HG03469 (cell line): ENCODE data around the gene GNE.
"Not testable (repeated sequence)": the region's sequence is repeated elsewhere in the genome, so short reads cannot be mapped to it uniquely, and the experiment has no call there.

Experiments used
- ATAC-seq: cut with Tn5 transposase; IDR thresholded peaks from one replicate; pipeline ENCODE4 v1.9.1; 2021; ENCODE audit warnings: mild to moderate bottlenecking, moderate library complexity, moderate number of reproducible peaks; ENCODE audit not compliant: unreplicated experiment

The GNE gene

DNA sequence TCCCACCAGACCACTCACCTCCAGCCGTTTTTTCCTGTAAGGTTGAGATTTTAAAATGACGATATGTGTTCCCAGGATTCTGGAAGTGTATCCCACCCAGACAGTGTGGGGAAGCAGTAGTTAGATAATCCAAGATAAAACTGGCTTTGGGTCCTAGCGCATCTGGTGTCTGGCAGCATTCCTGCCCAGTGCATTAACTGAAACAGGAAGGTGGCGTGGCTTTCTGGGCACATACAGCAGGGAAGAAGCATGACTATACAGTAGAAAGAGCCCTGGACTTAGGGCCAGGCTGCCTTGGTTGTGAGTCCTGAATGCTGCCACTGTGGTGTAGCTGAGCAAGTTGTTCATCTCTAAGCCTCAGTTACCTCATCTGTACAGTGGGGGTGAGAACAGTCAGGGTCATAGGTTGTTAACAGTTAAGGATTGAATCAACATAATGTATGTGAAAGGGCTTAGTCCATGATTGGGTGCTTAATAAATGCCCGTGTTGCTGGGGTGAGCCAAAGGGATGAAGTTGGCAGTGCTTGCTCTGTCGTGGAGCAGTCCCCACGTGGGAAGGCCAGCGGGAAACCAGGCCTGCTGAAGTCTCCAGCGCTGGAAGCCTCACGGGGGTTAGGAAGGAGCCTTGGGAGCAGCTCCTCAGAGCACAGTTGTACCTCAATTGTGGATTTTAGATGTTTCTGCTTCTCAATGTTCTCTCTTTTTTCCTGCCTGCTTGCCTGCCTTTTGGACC, 49.6 kb downstream of the GNE start:
- ATAC-seq = no peak

DNA sequence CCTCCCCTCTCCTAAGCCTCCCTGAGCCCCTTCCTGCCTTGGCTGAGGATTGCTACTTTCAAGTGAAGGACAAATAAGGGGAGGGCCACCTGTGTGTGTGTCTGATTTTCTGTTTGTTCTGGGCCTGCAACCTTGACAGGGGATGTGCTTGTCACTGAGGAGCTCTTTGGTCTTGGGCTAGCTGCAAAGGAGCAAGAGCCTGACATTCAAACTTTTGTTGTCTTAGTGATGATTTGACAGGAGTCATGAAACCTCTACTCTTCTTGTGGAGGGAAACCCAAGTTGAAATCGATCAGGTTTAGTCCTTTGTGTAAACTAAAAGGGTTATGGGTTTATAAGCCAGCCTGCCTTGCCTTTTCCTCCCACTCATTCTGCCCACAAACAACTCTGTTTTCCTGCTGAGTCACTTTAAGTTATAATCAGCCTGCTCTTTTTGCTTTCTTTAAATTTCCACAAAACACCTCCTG, 50.7 kb downstream of the GNE start:
- ATAC-seq = no peak

DNA sequence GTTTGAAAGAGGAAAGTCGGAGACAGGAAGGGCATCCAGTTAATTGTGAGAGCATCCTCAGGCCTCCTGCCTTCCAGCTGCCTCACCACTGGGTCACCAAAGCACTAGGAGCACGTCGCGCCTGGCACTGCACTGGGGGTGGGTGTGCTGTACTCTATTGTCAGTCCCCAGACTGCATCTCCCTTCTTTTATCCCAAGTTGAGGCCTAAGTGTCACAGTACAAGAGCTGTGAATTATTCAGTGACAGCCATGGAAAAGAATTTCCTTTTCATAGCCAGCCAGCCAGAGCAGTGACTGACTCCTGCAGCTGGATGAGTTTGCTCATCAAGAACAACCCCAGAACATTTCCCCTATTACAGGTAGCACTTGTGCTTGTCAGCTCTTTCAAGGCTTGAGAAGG, 51.2 kb downstream of the GNE start:
- ATAC-seq = no peak

DNA sequence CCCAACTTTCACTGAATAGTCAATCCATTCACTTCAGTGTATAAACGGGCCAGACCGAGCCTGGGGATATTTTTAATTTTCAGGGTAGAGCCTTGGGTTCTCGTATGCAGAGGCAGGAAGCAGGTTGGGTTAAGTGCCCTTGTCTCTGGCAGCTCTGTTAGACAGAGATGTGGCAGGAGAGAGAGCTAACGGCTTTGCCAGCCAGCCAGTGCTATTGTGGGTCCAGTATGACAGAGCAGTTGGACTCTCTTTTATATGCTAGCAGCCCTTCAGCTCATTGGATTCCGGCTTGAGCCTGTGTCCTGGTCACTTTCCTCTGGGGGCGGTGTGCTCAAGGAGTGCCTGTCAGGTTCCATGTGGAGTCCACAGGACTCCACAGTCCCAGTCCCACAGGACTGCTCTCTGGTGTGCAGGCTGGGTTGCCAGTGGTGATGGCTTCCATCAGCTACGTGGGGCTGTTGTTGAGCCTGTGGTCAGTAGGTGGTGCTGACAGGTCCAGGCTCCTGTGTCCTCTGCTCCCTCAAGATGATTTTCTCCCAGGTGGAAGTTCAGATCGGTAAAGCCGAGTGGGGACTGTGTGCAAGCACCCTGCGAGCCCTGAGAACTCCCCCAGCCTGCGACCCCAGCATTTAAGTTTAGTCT, 53.2 kb downstream of the GNE start:
- ATAC-seq = no peak

DNA sequence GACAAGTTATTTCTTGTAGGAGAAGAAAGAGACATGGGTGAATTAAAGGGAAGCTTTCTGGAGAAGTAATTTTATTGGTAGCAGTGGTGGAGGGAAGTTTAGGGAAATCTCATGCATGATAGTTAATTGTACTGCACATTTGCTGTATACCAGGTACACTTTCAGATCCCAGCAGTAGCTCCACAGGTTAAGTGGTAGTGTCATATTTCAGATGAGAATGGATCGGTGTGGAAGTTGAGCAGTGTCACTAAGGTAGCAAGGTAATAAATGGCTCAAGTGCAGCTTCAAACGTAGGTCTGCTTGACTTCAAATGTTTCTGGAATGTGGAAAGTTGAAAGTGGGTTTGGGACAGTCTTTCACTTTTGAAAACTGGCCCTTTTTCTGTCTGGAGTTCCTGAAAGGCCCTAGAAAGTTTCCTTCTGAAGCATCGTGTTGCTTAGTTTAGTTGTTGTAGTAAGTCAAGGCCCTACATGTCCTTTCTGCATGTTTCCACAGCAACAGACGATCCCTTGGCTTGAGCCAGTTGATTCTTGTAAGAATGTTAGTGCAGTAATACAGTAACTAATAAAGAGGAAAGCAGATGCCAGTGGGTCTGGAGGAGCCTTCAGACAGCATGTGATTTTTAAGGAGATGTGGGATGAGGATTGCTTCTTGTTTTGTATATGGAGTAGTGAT, 63.8 kb downstream of the GNE start:
- no peak for ATAC-seq

DNA sequence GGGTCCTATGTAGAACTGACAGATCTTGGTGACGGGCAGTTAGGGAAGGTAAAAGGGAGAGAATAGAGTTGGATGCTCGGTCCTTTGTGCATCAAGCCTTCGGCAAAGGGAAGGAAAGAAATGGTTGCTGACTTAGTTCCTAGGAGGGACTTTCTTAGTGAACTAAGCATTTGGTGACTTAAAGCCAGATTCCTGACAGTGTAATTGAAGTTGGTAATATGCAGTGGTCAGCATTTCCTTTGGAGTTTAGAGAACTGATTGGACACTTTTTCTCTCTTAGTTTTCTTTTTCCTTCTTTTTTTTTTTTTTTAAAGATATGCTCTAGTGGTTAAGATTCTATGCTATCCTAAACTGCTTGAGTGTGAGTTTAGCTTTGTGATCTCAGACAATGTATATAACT, 65.2 kb downstream of the GNE start:
- no peak for ATAC-seq

DNA sequence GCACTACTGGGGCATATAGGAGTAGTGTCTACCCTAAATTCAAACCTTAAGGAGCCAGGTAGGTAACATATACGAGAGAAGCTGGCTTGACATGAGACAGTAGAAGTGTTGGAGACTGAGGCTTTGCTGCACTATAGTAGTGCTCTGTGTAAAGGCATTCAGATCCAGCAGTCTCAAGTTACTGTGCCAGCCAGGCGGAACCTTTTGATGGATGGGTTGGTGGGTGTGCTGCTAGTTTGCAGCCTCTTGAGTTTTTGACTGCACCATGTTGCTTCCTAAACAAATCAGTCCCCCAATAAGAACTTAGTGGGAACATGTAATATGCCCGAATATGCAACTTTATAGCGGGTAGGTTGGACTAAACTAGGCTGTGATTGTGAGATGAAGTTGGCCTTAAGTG, 66.1 kb downstream of the GNE start:
- no peak for ATAC-seq

DNA sequence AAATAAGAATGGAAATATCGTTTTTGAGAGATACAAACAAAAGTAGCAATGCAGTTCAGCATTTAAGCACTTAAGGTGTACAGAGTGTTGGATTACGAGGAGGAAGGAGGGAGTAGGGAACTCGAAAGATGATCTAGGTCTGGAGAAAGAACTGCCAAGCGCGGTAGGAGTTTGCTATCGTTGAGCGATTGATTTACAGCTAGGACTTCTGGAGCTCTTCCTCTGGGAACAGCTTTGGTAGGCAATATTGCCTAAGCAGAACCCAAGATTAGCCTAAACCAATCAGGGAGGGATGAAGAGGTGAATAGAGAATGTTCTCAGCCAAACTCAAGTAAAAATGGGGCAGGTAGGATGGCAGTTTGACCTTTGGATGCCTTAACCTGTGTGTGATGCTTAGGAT, 66.6 kb downstream of the GNE start:
- no peak for ATAC-seq

DNA sequence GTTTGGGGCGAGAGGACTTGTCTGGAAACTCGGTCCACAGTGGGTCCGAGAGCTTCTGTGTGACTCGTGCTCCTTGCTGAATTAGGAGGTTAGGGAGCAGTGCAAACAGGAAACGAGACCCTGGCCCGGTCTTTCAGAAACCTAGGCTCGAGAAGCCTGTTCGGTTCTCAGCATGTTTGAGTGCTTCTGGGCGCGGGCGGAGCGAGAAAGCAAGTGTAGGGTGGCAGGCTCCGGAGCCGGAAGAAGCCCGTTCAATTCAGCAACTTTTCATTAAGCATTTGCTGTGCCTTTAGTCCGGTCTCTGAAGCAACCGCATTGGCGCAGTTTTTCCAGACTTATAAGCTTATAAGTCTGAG, 67.0 kb downstream of the GNE start:
- ATAC-seq = peak; percentile 6

DNA sequence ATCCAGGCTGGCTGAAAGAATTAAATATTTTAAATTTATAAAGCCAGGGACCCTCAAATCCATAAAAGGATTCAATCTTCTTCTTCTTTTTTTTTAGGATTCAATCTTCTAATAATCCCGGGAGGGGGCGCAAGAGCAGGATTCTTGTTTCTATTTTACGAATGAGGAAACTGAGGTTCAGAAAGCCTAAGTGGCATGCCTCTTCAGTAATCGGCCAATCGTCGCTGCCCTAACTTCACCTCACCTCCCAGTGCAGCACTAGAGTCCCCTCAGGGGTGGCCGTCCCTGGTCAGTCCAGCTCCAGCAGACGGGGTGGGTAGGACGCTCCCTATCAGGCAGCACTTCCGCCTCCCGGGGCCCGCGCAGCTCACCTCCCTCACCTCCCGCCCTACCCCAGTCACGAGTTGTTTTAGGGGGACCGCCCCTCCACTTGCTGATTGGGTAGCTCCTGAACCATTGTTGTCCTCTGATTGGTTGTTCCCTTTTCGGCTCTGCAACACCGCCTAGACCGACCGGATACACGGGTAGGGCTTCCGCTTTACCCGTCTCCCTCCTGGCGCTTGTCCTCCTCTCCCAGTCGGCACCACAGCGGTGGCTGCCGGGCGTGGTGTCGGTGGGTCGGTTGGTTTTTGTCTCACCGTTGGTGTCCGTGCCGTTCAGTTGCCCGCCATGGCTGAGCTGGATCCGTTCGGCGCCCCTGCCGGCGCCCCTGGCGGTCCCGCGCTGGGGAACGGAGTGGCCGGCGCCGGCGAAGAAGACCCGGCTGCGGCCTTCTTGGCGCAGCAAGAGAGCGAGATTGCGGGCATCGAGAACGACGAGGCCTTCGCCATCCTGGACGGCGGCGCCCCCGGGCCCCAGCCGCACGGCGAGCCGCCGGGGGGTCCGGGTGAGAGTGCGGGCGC, 67.6 kb downstream of the GNE start, which contains the start of gene CLTA:
TSS of gene CLTA (plus strand) at position 534 of the 902 bp plus-strand sequence. CDS start at position 670, 136 bp downstream.
- ATAC-seq = peak; percentile 87

DNA sequence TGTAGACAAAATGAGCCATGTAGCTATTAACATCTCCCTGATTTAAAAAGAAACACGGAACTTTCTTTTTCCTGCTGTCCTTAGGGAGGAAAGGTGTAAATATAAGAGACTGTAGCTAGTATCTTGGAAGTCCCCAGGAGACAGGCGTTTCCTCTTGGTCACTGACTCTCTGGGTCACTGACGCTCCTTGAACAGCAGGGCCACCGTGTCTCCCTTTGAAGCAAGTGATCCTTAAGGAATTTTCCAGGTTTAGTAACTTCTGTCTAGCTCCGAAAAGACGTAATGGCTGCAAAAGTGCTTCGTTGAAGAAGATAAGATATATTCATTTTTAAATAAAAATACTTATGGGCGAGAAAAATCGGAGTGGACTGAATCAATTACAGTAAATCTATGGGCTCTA, 68.3 kb downstream of the GNE start:
- no peak for ATAC-seq

DNA sequence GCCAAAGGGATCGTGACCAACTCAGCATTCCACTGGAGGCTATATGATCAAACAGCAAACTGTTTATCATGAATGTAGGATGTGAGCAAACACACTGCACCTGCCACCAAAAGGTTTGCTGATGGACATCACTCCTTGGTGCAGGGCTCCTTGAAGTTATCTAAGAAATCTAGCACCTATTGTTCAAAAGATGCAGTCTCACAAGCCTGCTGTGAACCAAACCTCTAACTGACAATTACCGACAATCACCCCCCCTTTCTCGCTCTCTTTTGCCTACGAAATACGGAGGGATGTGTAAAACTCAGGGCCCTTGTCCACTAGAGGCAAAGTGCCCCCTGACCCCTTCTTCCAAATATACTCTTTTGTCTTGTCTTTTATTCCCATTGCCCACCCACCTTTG, 70.0 kb downstream of the GNE start:
- ATAC-seq = no peak

DNA sequence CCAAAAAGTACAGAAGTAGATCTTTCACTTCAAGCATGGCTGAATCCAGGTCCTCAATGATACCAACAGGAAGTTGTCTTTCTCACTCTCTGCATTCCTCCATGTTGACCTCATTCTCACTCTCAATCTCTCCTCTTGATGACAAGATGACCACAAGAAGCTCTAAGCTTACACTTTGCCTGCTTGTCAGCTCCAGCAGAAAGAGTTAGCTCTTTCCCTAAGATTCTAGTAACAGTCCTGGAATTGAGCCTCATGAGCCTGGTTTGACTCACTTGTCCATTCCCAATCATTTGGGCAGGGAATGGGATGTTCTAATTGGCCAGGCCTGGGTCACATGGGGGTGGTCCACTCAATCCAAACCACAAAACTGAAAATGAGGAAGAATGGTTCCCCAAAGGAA, 70.8 kb downstream of the GNE start:
- no peak for ATAC-seq

DNA sequence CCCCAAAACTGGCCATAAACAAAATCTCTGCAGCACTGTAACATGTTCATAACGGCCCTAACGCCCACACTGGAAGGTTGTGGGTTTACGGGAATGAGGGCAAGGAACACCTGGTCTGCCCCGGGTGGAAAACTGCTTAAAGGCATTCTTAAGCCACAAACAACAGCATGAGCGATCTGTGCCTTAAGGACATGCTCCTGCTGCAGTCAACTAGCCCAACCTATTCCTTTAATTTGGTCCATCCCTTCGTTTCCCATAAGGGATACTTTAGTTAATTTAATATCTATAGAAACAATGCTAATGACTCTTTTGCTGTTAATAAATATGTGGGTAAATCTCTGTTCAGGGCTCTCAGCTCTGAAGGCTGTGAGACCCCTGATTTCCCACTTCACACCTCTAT, 78.0 kb downstream of the GNE start:
- not testable (repeated sequence) for ATAC-seq

DNA sequence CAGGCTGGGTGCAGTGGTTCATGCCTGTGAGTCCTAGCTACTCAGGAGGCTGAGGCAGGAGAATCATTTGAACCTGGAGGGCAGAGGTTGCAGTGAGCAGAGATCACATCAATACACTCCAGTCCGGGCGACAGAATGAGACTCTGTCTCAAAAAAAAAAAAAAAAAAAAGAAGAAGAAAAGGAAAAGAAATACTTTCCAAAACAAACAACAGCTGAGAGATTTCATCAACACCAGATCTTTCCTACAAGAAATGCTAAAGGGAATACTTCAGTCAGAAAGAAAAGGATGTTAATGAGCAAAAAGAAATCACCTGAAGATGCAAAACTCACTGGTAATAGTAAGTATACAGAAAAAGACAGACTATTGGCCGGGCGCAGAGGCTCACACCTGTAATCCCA, 80.7 kb downstream of the GNE start:
- no peak for ATAC-seq

DNA sequence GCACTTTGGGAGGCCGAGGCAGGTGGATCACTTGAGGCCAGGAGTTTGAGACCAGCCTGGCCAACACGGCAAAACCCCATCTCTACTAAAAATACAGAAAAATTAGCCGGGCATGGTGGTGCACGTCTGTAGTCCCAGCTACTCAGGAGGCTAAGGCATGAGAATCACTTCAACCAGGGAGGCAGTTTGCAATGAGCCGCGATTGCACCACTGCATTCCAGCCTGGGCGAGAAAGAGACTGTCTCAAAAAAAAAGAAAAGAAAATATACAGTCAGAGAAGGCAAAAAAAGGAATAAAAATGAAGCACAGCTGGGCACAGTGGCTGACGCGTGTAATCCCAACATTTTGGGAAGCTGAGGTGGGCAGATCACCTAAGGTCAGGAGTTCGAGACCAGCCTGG, 81.8 kb downstream of the GNE start:
- ATAC-seq = not testable (repeated sequence)

DNA sequence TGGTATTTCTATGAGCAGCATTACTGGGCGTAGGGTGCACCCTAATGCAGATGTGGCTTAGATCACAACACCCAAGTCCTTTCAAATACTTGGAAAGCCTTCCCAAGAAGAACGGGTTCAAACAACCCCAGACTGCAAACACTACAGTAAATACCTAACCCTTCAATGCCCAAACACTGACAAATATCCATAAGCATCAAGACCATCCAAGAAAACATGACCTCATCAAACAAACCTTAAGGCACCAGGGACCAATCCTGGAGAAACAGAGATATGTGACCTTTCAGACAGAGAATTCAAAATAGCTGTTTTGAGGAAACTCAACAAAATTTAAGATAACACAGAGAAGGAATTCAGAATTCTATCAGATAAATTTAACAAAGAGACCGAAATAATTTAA, 83.0 kb downstream of the GNE start:
- ATAC-seq = not testable (repeated sequence)

DNA sequence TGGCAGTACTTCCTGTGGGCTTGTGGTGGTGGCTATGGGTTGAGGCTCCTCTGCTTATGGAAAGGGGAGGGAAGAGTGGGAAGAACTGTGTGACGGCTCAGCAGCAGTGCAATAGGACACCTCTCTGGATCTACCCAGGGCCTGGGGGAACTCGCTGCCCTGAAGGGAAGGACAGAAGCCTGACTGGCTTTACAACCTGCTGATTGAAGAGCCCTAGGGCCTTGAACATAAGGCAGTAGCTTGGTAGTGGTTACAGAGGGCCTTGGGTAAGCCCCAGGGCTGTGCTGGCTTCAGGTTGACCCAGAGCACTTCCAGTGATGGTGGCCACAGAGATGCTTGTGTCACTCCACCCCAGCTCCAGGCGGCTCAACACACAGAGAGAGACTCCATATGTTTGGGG, 83.5 kb downstream of the GNE start:
- no peak for ATAC-seq

DNA sequence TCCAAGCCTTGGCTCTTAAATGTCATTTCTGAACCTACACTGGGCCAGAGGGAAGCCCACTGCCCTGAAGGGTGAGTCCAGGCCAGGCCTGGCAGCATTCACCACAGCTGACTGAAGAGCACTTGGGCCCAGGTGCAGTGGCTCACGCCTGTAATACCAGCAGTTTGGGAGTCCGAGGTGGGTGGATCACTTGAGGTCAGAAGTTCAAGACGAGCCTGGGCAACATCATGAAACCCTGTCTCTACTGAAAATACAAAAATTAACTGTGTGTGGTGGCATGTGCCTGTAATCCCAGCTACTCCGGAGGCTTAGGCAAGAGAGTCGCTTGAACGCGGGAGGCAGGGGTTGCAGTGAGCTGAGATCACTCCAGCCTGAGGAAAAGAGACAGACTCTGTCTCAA, 84.0 kb downstream of the GNE start:
- ATAC-seq = no peak

DNA sequence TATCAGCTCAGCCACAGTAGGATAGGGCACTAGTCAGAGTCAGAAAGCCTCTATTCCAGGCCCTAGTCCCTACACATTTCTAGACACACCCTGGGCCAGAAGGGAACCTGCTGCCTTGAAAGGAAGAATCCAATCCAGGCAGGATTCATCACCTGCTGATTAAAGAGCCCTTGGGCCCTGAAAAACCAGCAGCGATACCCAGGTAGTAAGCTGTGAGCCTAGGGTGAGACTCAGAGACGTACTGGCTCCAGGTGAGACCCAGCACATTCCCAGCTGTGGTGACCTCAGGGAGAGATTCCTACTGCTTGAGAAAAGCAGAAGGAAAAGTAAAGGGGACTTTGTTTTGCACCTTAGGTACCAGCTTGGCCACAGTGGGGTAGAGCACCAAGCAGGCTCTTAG, 84.4 kb downstream of the GNE start:
- ATAC-seq = no peak

DNA sequence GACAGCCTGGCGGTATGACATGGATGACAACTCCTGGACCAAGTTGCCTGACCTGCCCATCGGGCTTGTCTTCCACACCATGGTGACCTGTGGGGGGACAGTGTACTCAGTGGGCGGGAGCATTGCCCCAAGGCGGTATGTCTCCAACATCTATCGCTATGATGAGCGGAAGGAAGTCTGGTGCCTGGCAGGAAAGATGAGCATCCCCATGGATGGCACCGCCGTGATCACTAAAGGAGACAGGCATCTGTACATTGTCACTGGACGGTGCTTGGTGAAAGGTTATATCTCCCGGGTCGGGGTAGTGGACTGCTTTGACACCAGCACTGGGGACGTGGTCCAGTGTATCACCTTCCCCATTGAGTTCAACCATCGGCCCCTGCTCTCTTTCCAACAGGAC, 87.7 kb downstream of the GNE start:
- ATAC-seq = no peak
